SK-N-SH (cell line): Measurements from ENCODE around the gene ERLEC1.

Experiments
- CTCF ChIP-seq: fragments of 200-600 bp; sonication (generic); IDR thresholded peaks from 2 replicates; pipeline ENCODE4 v1.6.1; 2017; ENCODE audit warnings: antibody characterized with exemption, mild to moderate bottlenecking, moderate library complexity
- EZH2phosphoT487 ChIP-seq: fragments of 200-600 bp; sonication (generic); IDR thresholded peaks from 2 replicates; pipeline ENCODE4 v1.6.1; 2017; ENCODE audit warnings: low read depth, mixed run types, mild to moderate bottlenecking, antibody characterized with exemption, moderate library complexity, borderline replicate concordance
- FOXJ3 ChIP-seq: sonication (generic); formaldehyde crosslinking; IDR thresholded peaks from 2 replicates; pipeline ENCODE4 v1.5.1; 2020; ENCODE audit warnings: mild to moderate bottlenecking, missing genetic modification reagents
- FOXM1 ChIP-seq: IDR thresholded peaks from 2 replicates; pipeline ENCODE4 v1.4.0; 2012; ENCODE audit warnings: low read depth, mild to moderate bottlenecking
- NFIC ChIP-seq: IDR thresholded peaks from 2 replicates; pipeline ENCODE4 v1.4.0; 2012; ENCODE audit warnings: borderline replicate concordance
- RCOR1 ChIP-seq: fragments of 150-350 bp; IDR thresholded peaks from 2 replicates; pipeline ENCODE4 v1.6.1; 2017; ENCODE audit warnings: antibody characterized with exemption, low read length
- USF2 ChIP-seq: fragments of 150-350 bp; IDR thresholded peaks from 2 replicates; pipeline ENCODE4 v1.6.1; 2017; ENCODE audit warnings: antibody characterized with exemption, low read length, low read depth, borderline replicate concordance
- ZBTB33 ChIP-seq: IDR thresholded peaks from 2 replicates; pipeline ENCODE4 v1.4.0; 2012; ENCODE audit warnings: low read depth, borderline replicate concordance

- no peak for TF ChIP-seq CTCF
- no peak for TF ChIP-seq ZBTB33
- no peak for TF ChIP-seq FOXM1
- TF ChIP-seq FOXJ3, result no peak
- no peak for TF ChIP-seq USF2
- TF ChIP-seq EZH2phosphoT487, result no peak
- no peak for TF ChIP-seq RCOR1
- TF ChIP-seq NFIC, result no peak
These were observed 9.7 kb upstream of the ERLEC1 start for GRCh38 chr2:53777134-53777533.
